ENCODE results near the gene CHAD.

Gene CHAD

DNA sequence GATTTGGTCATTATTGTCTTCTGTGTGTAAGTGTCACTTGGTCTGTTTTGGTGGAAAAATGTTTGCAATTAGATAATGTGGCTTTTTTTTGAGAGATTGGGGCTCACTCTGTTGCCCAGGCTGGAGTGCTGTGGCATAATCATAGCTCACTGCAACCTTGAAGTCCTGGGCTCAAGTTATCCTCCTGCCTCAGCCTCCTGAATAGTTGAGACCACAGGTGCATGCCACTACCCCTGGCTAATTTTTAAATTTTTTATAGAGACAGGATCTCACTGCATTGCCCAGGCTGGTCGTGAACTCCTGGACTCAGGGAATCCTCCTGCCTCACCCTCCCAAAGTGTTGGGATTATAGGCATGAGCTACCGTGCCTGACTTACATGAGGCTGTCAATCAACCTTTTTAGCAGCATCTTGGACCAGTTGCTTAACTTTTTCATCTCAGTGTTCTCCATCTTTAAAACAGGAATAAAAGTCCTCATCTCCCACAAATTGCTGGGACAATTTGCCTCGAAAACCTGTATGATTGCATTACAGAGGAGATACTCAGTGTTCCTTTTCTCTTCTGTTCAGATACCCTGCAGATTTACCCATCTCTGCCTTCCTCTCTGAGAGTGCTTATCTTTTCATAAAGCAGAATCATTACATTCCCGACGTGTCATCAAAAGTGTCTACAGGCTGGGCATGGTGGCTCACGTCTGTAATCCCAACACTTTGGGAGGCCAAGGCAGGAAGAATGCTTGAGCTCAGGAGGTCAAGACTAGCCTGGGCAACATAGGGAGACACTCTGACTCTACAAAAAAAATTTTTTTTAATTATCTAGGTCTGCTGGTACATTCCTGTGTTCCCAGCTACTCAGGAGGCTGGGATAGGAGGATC lies 23.6 kb downstream of the CHAD start:
- TF ChIP-seq GATA3 (IDR thresholded peaks at IDR 0.05; ENCODE audit: low read depth, low read length) (no peak), GATA2 (IDR thresholded peaks at IDR 0.05; ENCODE audit: low read depth, low read length) (no peak)

DNA sequence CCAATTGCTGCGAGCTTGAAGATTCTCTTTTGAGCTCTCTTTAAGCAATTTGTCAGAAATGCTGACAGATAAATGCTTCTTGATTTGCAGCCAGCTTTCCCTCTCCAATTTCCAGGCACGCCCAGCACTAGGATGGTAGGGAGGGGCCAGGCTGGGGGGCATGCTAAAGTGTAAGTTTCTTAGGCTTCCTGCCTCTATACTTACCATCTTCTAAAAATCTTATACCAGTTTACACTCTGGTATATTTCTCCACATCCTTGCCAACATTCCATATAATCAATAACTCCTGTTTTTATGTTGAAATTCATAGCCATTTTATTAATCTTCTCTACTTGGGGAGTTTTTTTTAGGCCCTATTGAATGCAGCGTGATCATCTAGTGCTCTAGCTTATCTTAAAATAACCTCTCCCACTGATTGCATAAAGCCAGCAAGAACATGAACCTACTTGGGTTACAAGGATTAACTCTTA lies 25.1 kb downstream of the CHAD start:
- TF ChIP-seq GATA2 (IDR thresholded peaks at IDR 0.05; ENCODE audit: low read depth, low read length) (no peak), GATA3 (IDR thresholded peaks at IDR 0.05; ENCODE audit: low read depth, low read length) (no peak)

DNA sequence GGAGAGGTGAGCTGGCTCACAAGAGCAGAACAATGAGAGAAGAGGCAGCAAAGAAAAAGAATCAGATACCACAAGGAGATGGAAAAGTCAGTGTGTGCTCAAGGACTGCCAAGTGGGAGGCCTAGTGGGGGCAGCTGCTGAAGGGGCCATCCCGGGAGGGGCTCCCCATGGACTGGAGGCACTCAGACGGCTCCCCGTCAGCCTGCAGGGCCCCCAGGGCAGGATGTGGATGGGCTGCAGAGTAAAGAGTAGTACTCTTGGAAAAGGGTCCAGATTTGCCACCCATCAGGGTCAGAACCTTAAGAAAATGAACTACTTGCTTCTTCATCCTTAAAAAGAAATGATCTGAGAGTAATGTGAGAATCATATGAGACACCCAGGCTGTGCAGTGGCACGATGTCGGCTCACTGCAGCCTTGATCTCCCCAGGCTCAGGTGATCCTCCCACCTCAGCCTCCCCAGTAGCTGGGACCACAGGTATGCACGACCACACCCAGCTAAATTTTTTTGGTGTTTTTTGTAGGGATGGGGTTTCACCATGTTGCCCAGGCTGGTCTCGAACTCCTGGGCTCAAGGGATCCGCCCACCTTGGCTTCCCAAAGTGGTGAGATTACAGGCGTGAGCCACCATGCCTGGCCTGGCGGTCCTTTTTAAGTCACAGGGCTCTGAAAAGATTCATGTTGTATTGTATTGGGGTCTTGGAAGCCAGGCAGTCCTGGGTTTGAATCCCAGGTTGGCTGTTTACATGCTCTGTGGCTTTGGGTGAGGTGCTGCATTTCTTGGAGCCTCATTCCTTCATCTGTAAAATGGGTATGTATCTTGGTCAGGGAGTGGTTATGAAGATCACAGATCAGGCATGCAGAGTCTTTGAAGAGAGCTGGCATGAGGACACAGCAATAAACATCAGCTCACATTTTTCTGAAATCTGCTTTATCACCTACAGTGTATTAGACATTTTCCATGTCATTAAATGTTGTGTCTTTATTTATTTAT lies 27.5 kb downstream of the CHAD start:
- TF ChIP-seq GATA3 (IDR thresholded peaks at IDR 0.05; ENCODE audit: low read depth, low read length) (no peak), GATA2 (IDR thresholded peaks at IDR 0.05; ENCODE audit: low read depth, low read length) (no peak)

DNA sequence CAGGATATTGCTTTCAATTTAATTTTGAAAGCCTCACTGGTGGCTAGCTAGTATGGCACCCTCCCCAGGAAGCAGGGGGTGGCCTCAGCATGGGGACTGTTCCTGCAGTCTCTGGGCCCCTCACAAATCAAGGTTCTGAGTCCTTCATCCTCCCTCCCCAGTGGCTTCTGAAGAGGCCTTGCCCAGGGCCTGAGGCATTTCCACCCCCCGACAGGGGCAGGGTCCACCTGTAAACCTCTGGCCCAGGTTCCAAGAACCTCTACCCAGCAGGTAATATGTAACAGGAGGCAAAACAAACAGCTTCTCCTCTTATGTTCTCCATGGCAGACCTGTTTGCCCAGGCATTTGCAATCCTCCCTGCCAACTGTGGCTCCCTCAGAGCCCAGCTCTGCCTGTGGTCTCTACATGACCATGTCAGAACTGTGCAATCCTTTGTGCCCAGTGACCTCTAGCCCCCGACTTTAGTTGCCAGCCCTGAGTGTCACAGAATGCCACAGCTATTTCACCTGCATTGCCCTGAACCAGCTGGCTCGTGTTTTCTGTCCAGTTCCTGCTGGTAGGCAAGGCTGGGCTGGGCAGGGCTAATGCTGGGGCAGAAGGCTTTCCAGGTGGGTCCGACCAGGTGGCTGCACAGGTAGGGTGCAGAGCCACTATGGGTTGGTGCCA lies 28.4 kb downstream of the CHAD start:
- TF ChIP-seq GATA3 (IDR thresholded peaks at IDR 0.05; ENCODE audit: low read depth, low read length) (no peak), GATA2 (IDR thresholded peaks at IDR 0.05; ENCODE audit: low read depth, low read length) (no peak)

DNA sequence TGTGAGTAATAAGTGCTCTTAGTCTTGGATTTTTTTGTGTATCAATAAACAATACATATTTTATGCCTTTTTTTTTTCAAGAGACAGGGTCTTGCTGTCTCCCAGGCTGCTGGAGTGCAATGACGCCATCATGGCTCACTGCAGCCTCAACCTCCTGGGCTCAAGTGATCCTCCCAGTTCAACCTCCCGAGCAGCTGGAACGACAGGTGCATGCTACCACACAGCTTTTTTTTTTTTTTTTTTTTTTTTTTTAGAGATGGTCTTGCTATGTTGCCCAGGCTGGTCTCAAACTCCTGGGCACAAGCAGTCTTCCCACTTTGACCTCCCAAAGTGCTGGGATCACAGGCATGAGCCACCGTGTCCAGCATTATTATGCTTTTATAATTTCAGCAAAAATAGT lies 29.7 kb downstream of the CHAD start:
- TF ChIP-seq GATA3 (IDR thresholded peaks at IDR 0.05; ENCODE audit: low read depth, low read length) (no peak), GATA2 (IDR thresholded peaks at IDR 0.05; ENCODE audit: low read depth, low read length) (no peak)

DNA sequence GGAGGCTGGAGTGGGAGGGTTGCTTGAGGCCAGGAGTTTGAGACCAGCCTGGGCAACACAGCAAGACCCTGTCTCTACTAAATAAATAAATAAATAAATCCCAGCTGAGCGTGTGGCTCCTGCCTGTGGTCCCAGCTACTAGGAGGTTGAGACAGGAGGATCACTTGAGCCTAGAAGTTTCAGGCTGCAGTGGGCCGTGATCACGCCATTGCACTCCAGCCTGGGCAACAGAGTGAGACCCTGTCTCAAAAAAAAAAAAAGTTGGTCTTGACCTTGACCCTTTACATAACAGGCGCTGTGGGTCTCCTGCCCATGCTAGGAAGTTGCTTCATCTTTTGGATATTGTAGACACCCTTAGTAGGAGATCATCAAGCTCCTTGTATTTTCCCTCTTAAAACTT lies 31.3 kb downstream of the CHAD start:
- TF ChIP-seq GATA2 (IDR thresholded peaks at IDR 0.05; ENCODE audit: low read depth, low read length) (no peak), GATA3 (IDR thresholded peaks at IDR 0.05; ENCODE audit: low read depth, low read length) (no peak)

DNA sequence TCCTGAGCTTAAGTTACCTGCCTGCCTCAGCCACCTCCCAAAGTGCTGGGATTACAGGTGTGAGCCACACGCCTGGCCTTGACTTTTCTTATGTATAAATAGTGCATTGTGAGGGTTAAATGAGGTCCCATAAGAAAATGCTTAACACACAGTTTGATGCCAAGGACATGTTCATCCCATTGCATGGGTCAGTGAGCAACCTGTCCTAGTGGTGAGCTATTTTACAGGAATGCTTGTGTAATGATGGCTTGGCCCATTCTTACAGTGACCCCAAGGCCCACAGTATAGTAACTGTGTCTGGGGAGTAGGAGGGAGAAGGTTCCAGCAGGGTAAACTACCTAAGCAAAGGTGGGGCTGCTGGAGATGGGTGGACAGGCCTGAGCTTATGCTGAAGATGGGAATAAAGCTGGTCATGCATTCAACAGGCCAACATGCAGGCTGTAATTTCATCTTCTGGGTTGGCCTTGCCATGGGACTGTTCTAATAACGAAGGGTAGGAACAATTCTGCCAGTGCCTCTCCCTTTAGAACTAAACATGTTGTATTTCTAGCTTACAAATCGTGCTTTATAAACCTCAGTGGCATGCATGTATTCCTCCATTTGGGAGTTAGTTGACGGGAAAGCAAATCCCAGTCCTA lies 36.4 kb downstream of the CHAD start:
- no peak for TF ChIP-seq GATA3 (IDR thresholded peaks at IDR 0.05; ENCODE audit: low read depth, low read length)
- no peak for TF ChIP-seq GATA2 (IDR thresholded peaks at IDR 0.05; ENCODE audit: low read depth, low read length)

DNA sequence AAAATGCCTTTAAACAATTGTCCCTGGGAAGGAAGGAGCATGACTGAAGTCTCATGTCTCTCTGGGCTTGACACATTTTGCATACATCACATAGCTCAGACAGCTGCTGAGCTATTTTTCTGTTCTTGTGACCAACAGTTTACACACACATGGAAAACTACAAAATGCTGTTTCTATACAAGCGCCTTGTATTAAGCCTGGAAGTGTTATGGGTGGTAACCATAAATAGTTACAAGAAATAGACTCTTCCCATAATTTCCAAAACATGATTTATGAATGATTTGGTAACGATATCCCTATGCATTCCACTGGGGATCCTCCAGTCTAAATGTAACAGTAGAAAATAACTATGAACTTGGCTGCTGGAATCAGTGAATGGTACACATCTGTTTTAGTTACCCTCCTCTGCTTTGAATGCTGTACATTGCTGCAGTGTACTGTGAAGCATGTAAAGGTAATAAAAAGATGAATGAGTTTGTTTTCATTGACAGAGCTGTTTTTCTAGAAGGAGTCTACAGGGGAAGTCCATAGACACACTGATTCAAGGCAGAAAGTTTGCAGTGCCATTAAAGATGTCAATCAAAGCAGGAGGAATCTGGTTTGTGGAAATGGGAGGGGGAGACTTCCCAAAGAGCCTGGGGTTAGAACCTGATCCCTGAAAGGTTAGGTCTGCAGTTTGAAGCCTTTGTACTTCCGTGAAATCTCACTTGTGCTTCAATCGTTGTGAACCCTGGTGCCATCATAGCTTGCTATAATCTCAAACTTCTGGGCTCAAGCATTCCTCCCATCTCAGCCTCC lies 37.7 kb downstream of the CHAD start:
- no peak for TF ChIP-seq GATA3 (IDR thresholded peaks at IDR 0.05; ENCODE audit: low read depth, low read length)
- TF ChIP-seq GATA2 (IDR thresholded peaks at IDR 0.05; ENCODE audit: low read depth, low read length) = no peak

DNA sequence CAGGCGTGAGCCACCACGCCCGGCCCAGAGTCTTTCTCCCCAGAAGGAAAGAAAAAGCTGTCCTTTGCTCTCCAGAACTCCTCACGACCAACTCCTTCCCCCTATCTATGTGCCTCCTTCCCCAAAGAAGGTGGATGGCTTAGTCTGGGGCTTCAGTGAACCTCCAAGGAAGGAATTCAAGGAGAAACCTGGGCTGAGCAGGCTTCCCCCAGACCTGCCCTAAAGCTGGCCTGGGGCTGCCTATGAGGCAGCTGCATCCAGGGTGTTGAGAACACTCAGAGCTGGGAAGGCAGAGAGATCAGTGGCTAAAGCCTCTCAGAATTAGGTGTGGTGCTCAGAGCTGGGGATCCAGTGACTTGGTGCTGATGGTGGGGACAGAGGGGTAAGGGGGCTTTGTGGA lies 38.9 kb downstream of the CHAD start:
- TF ChIP-seq GATA3 (IDR thresholded peaks at IDR 0.05; ENCODE audit: low read depth, low read length) = no peak
- no peak for TF ChIP-seq GATA2 (IDR thresholded peaks at IDR 0.05; ENCODE audit: low read depth, low read length)

DNA sequence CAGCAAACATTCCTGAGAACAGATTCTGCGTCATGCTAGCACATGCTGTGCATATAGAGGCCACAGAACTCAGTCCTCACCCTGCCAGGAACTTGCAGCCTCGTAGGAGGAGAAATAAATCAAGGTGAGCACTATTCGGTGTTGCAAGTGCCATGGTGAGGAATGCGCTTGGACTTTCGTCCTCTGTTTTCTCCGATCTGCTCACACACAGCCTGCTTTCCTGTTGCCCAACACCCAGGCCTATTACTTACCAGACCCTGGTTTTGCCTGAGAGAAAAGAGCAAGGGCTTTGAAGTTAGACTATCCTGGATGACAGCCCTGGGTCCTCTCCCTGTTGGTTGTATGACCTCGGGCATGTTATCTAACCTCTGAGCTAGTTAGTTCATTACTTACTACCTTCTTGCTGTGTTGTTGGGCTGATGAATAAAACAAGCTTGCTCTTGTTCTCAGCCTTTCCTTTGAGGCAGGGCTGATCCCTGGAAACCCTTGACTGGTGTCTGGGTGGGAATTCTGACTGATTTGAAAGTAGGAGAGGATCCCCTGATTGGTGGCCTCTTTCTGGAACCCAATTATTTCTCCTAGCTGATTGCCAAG lies 39.8 kb downstream of the CHAD start:
- no peak for TF ChIP-seq GATA3 (IDR thresholded peaks at IDR 0.05; ENCODE audit: low read depth, low read length)
- no peak for TF ChIP-seq GATA2 (IDR thresholded peaks at IDR 0.05; ENCODE audit: low read depth, low read length)

DNA sequence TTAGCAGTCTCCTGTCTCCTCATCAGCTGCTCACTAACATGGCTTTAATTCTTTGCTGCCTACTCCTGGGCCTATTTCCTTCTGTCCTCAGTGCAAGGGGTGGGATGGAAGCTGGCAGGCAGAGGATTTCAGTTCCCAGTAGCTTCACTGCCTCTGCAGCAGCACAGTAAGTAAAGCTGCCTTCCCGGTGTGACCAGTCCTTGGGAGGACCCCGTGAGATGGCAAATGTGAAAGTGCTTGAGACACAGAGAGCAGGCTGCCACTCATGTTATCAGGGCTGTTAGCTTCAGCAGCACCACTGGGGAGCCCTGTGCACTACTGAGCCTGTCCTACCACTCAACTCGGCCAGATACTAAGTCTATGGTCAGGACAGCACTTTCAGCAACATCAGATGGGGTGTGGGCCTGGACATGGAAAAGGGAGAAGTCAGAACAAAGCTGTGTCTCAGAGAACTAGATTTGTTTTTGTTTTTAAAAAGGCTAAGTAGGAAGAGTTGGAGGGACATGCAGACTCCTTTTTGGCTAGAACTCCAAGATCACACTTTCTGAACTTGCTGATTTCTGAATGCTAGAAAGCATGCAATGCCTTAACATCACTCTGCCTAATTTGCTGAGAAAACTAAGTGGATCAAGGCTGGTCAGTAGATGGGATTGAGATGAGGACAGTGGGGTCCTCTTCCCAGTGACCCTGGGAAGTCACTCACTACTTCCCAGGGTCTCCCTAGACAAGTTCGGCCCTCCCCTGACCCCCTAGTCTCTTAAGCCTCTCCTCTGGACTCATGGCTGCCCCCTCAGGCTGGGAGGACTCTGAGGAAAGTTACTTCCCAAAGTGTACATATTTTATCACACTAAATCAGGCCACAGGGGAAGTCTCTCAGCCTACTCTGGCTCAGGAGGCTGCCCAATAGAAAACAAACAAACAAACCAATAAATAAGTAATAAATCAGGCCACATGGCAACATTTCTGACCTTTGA lies 41.6 kb downstream of the CHAD start:
- no peak for TF ChIP-seq GATA2 (IDR thresholded peaks at IDR 0.05; ENCODE audit: low read depth, low read length)
- no peak for TF ChIP-seq GATA3 (IDR thresholded peaks at IDR 0.05; ENCODE audit: low read depth, low read length)

Measured in SH-SY5Y (cell line).